Epithelial cell of prostate (primary cell): ENCODE data around the gene PHTF2.
"Not testable (repeated sequence)": the region's sequence is repeated elsewhere in the genome, so short reads cannot be mapped to it uniquely, and the experiment has no call there.

Source experiments
- DNase-seq: peaks from one replicate; pipeline ENCODE4 v3.0.0-alpha.2; 2011; ENCODE audit warnings: low read depth, low spot score
- H3K27ac ChIP-seq: fragments of 450-650 bp; 2 replicates; pipeline ENCODE4 v1.5.1; 2017; ENCODE audit warnings: mild to moderate bottlenecking

PHTF2 gene

GRCh38 chr7:77975672-77976480, 177.3 kb downstream of the PHTF2 start:
- DNase-seq, result no peak
- H3K27ac ChIP-seq, result no peak overlapping the region

DNA sequence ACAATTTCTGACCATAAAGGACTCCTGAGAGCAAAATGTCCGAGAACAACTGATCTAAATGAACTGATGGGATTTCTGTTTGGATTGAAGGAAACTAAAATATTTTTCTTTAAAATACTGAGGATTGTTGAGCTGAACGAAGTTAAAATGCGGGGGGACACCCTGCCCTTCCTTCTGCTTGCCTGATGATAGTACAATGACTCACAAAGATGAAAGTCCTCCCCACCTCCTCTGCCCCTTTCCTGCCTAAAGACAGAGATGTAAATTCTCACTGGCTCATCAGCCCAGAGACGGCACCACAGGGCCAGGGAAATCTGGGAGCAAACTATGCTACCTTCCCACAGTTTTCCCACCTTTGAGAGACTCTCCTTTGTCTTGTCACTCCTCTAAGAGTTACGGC, 180.6 kb downstream of the PHTF2 start:
- H3K27ac ChIP-seq, result no peak overlapping the region
- DNase-seq, result no peak

- no peak for DNase-seq
- no peak overlapping the region for H3K27ac ChIP-seq
These were observed 181.6 kb downstream of the PHTF2 start for GRCh38 chr7:77980087-77980713.

DNA sequence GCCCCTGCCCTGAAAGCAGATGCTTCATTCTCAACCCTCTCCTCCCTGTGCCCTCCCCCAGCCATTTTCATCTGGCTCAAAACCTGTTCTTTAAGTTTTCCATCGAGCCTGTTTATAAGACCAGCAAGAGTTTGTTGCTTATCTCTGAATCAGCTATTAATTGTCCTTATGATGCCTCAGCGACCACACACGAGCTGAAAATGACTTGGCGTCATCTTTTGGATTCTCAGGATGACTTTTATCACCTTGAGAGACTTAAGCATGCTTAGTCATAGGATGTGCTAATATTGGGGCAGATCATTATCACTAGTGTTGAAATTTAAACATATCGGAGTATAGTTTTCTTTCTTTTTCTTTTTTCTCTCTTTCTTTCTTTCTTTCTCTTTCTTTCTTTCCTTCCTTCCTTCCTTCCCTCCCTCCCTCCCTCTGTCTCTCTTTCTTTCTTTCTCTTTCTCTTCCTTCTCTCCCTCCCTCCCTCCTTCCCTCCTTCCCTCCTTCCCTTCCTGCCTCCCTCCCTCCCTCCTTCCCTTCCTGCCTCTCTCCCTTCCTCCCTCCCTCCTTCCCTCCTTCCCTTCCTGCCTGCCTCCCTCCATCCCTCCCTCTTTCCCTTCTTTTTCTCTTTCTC, 184.5 kb downstream of the PHTF2 start:
- DNase-seq, result peak; percentile 71
- no peak overlapping the region for H3K27ac ChIP-seq

- H3K27ac ChIP-seq, result no peak overlapping the region
- DNase-seq, result no peak
These were observed 185.4 kb downstream of the PHTF2 start for GRCh38 chr7:77983973-77984372.

GRCh38 chr7:77985232-77985973, 186.8 kb downstream of the PHTF2 start:
- H3K27ac ChIP-seq, result no peak overlapping the region
- no peak for DNase-seq

DNA sequence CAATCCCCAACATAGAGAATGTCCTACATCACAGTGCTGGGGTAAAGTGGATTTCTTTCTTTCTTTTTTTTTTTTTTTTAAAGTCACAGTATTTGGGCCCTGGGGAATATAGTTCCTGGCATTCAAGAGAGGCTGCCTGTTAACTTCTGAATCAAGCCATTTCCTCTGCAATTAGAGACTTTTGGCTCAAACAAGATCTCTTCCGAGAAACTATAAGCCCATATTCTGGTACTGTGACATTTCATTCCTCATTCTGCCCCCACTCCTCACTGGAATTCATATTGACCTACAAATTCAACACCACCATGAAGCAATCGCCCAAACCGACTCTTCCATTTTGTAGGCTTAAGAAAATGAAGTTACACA, 187.4 kb downstream of the PHTF2 start:
- no peak overlapping the region for H3K27ac ChIP-seq
- DNase-seq, result no peak

- no peak overlapping the region for H3K27ac ChIP-seq
- DNase-seq, result peak; percentile 48
These were observed 191.5 kb downstream of the PHTF2 start for GRCh38 chr7:77989981-77990566.

GRCh38 chr7:77991656-77992055, 193.1 kb downstream of the PHTF2 start:
- no peak for DNase-seq
- no peak overlapping the region for H3K27ac ChIP-seq

DNA sequence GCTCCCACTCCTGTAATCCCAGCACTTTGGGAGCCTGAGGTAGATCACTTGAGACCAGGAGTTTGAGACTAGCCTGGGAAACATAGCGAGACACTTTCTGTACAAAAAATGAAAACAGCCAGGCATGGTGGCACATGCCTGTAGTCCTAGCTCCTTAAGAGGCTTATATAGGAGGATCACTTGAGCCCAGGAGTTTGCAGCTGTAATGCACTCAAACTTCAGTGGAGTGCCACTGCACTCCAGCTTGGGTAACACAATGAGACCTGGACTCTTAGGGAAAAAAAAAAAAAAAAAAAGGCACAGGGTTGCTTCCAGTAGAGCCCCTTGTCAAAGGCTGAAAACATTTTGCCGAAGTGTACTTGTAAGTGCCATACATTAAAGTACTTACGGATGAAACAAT, 195.3 kb downstream of the PHTF2 start:
- no peak overlapping the region for H3K27ac ChIP-seq
- no peak for DNase-seq

DNA sequence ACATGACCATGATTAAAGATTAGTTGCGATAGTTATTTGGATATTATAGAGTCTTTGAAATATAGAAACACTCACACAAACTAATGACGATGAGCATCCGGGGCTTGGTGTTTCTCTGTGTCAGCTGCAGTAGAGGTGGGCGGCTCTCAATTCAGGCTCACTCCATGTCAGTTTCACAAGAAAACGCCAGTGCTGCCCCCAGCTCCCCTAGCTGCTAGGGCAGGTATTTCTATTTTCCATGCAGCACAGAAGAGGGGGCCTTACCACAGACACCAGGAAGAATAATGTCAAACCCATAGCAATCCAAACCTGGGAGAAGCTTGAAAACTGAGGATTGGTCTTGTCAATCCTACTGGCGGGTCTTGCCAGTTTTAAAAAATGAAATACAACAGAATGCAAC, 197.1 kb downstream of the PHTF2 start:
- no peak overlapping the region for H3K27ac ChIP-seq
- no peak for DNase-seq

DNA sequence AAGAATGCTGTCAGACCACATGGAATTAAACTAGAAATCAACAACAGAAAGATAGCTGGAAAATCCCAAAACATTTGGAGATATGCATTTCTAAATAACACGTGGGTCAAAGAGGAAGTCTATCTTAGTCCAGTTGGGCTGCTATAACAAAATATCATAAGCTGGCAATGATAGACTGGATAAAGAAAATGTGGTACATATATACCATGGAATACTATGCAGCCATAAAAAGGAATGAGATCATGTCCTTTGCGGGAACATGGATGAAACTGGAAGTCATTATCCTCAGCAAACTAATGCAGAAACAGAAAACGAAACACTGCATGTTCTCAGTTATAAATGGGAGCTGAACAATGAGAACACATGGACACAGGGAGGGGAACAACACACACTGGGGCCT, 200.6 kb downstream of the PHTF2 start:
- H3K27ac ChIP-seq, DNase-seq: not testable (repeated sequence)

DNA sequence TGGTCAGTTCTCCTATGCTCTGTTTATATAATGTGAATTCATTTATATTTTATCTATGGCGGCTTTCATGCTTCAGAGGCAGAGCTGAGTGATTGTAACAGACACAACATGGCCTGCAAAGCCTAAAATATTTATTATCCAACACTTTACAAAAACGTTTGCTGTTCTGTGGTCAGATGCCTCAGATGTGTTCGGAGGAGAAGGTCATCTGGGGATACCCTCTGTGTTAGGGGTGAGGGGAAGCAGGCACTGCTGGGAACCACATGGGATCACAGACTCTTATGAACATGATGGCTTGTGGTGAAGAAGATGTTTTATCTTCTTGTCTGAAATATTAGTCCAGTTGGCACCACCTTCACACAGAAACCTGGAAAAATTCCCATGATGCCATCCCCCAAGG, 203.4 kb downstream of the PHTF2 start:
- DNase-seq, result no peak
- H3K27ac ChIP-seq, result no peak overlapping the region

GRCh38 chr7:78002715-78003114, 204.1 kb downstream of the PHTF2 start:
- DNase-seq, result no peak
- H3K27ac ChIP-seq, result no peak overlapping the region

- no peak for DNase-seq
- H3K27ac ChIP-seq, result no peak overlapping the region
These were observed 207.6 kb downstream of the PHTF2 start for GRCh38 chr7:78006063-78006755.
